GM20431 (cell line): ENCODE measurements around the gene LRRC47.

Source experiments
- in situ Hi-C: fragments of 300-500 bp; cut with MseI, MboI; formaldehyde crosslinking; loops from one replicate; pipeline ENCODE4 v1.15.0; 2020; ENCODE audit warnings: low sequenced_read_pairs; ENCODE audit not compliant: unreplicated experiment

Gene LRRC47

DNA sequence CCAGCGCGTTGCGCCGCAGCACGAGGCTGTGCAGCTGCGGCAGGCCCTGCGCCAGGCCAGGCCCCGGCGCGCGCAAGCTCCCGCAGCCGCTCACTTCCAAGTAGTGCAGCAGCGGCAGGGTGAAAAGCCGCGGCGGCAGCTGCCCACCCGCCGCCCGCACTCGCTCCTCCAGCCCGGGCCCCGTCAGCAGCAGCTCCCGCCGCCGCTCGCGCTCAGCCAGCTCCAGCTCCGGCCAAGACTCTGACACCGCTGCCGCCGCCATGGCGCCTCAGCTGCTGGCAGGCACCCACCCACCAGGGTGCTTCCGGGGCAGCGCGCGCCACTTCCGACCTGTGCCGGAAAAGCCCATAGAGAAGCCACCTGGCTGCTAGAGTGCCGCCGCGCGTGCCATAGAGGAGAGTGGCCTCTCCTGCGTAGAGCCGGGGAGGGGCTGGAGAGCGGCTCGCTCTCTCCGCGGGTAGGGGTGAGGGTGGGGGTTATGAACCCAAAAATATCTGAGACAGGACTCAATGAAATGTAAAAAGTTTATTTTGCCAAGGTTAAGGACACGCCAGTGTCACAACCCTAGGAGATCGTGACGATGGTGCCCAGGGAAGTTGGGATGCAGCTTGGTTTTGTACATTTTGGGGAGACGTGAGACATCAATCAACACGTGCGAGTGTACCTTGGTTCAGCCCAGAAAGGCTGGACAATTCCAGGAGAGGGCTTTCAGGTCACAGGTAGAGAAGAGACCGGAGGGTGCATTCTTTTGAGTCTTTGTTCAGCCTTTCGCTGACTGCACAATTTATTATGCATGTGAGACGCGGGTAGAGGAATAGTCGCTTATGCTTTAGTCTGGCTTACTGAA lies at the start of gene LRRC47:
Gene LRRC47 (minus strand): TSS at position 284 of the 847 bp plus-strand sequence. CDS start 22 bp downstream, at position 262.
- in situ Hi-C loops: no loop called here

DNA sequence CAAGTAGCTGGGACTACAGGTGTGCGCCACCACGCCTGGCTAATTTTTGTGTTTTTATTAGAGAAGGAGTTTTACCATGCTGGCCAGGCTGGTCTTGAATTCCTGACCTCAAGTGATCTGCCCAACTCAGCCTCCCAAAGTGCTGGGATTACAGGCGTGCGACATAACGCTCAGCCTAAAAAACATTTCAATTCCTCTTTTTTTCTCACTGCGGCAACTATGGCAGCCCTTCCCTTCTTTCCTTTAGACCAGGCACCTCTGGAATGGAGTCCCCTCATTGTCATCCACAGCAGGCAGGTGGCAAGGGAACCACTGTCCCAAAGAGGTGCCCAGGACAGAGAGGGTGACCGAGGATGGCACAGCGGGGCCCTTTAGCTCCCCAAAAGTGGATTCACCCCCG lies 46.6 kb upstream of the LRRC47 start:
- in situ Hi-C loops: no loop called here

DNA sequence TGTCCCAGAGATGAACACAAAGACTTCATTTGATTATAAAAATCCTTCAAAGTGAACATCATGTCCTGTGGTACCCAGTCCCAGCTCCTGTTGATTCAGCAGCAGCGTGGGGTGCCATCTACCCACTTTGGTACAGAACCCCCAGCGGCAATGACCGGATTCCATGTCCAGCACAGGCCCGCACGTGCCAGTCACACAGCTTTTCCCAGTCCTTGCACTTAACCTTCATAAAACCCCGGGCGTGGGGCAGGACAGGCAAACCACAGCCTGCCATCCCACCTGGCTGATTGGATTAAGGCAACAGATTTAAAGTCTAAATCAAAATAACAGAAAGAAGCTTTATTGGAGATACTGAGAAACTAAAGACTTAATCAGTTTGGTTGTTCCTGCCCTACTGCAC lies 45.2 kb upstream of the LRRC47 start:
- in situ Hi-C loops: no loop called here

DNA sequence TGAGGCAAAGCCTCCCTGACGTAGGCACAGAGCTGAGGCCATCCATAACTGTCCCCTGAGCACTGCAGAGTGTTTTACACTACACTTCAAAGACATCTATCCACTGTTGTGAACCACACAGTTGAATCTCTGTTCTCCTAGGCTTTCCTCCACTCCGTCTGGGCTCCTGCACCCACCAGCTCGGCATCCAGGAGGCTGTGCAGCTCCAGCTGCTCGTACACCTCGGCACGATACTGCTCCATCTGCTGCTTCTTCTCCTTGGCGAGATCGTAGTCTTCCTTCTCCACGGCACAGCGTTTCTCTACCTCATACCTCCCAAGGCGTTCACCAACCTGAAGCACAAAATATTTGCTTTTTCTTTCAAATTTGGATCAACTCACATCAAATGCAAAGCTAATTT lies 42.5 kb upstream of the LRRC47 start:
- in situ Hi-C loops: no loop called here

DNA sequence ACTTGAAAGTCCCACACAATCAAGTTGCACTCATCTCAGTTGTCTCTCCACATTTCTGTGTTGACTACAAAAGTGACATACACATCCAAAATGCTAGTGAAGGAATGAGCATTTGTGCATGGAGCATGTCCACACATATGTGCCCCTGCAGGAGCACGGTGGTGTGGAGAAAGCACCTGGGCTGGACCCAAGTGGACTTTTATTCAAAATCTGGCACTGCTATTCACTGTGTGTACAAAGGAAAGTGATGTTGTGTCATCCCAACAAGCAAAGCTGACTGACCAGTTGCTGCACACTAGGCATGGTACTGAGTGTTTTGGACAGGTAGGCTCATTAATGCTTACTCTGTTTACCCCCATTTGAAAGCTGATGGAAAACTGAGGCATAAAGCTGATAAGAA lies 41.4 kb upstream of the LRRC47 start:
- in situ Hi-C loops: no loop called here

DNA sequence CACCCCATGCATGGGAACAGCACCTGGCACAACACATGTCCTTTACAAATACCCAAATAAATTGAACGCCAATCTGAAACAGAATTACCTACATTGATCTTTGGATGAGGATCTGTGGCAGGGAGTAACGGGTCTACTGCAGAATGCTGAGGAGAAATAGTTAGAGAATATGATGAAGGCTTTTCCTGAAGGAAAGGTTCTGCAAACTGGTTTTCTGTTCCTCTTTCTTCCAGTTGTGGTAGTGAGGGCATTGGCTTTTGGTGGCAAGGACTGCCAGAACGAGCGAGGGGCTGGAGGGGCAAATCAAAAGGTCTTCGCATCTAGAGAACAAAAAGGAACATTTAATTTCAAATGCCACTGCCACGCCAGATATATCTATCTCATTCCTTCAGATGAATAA lies 40.9 kb upstream of the LRRC47 start:
- in situ Hi-C loops: no loop called here

DNA sequence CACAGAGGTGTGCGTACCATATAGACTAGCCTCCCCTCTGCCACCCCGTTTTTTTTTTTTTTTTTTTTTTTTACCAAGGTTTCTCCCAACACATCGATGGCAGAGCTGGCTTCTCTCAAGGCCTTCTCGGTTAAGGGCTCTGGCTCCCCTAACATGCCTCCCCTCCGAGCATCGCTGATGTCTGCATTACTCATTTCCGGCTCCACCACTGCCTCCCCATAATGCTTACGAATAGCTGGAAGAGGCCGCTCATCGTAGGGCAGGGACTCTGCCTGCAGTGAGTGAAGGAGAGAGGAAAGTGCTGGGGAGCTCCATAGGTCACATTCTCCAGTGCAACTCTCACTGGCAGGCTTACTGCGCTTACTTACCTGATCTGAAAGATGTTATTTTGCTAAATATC lies 40.1 kb upstream of the LRRC47 start:
- in situ Hi-C loops: no loop called here

DNA sequence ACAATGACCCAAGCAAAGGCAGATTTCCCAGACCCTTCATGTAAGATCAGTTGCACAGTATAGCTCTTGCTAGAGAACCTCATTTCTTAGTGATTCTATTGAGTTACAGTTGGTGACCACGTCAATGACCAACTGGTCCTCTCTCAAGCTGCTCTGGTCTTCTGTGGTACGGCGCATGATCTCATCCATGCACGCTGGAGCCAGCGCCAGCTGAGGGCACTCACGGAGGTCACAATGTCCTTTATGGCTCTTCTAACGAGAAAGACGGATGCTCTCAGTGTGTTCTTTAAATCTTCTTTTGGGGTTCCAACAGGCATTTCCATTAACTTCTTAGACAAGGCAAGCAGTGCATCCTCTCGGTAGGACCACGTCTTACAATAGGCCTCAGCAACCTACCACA lies 38.4 kb upstream of the LRRC47 start:
- in situ Hi-C loops: no loop called here

DNA sequence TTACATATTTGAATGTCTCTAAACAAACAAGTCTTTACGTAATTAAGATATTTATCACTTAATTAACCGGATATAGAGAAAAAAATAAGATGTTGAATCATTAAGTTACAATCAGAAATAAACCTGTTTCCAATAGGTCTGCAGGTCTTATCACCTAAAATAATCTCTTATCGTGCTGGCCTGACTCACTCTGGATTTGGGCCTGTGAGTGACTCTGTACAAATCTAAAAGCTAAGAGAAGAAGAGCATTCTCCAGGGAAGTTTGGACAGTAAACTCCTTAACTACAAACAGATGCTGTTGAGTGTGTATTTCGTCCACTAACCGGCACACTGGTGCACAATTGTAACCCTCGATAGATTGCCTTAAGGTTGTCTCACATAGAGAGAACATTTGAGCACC lies 35.4 kb upstream of the LRRC47 start:
- in situ Hi-C loops: no loop called here

DNA sequence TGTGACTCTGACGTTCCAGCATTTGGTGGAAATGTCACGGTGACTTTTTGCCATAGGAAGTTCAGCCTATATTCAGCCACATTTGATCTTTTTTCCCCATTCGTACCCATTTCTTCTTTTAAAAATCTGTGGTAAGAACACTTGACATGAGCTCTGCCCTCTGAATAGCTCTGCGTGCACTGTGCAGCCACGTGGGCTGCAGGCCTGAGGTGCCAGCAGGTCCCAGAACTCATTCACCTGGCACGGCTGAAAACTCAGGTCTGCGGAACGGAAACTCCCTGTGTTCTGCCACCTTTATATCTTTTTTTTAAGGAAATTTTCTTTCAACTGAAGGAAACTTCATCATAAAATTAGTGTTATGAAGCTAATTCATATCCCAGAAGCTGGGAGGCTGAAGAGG lies 32.1 kb upstream of the LRRC47 start:
- in situ Hi-C loops: no loop called here

DNA sequence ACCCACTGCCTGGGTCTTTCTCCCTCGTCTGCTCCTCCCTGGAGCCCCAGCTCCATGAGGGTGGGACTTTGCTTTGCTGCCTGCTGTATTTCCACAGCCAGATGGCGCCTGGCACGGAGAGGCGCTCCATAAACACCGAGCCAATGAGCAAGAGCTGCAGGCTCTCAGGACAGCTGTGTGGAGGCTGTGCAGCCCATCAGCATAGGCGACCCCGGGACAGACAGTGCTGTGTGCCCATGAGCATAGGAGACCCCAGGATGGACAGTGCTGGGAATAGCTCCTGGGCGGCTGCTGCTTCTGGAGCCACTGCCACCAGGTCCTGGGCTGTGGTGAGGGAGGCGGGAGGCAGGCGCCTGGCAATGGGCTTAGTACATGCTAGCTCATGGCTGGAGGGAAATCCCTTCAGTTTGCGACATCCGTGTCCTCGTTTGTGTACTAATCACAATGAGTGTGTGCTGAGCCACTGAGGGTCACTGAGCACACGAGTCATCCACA lies 31.6 kb upstream of the LRRC47 start:
- in situ Hi-C loops: no loop called here

DNA sequence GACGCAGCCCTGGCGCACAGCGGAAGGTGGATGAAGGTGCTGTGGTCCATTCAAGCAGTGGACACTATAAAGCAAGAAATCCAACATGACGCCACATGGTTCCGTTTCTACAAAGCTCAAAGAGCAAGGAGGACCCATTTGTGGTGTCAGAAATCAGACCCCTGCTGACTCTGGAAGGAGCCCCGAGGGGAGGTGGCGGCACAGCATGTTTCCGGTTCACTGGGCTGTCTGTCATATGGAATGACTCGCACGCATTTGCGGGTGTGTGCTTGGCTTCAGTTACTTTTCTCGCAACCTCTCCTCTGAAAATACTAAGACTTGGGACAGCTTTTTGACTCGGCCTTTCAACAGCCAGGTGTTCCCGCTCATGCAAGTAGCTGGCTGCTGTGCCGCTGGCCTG lies 29.1 kb upstream of the LRRC47 start:
- in situ Hi-C loops: no loop called here

DNA sequence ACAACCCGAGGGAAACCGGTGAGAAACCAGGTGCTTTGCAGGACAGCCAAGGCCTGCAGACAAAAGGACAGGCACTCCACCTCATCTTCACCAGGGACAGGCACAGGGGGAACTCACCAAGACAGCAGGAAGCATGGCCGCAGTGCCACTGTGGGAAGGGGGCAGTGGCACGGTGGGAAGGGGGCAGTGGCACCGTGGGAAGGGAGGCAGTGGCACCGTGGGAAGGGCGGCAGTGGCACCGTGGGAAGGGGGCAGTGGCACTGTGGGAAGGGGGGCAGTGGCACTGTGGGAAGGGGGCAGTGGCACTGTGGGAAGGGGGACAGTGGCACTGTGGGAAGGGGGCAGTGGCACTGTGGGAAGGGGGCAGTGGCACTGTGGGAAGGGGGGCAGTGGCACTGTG lies 28.4 kb upstream of the LRRC47 start:
- in situ Hi-C loops: no loop called here

DNA sequence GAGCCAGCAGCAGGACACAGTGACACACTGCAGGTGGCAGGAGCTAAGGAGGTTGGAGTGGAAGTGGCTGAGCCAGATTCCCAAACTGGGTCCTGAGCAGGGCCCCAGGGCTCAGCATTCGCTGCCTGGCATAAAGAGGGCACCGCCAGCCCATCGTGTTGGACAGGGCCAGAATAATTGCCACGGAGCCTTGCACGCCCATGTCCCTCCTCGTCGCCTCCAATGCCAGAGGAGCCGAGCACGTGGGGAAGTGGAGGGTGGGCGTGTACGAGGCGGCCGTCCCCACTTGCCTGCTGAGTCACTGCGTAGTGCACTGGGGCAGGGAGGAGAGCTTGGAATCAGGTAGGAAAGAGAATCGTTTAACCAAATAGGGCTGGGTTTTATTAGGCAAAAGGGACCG lies 26.1 kb upstream of the LRRC47 start:
- in situ Hi-C loops: no loop called here

DNA sequence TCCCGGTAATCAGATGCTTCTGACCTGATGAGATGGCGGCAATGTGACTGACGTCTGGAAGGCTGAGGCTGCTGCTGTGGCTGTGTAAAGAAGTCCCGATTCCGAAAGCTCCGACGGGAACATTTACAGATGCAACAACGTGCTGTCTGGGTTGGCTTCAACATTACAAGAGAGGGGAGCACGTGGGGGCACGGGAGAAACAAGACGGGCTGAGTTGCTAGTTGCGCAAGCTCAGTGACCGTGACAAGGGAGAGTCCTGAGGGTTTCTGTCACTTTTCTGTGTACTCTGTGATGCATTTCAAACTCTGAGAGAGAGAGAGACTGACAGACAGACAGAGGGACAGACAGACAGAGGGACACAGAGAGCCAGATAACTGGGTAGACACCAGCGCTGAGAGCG lies 25.6 kb upstream of the LRRC47 start:
- in situ Hi-C loops: no loop called here

DNA sequence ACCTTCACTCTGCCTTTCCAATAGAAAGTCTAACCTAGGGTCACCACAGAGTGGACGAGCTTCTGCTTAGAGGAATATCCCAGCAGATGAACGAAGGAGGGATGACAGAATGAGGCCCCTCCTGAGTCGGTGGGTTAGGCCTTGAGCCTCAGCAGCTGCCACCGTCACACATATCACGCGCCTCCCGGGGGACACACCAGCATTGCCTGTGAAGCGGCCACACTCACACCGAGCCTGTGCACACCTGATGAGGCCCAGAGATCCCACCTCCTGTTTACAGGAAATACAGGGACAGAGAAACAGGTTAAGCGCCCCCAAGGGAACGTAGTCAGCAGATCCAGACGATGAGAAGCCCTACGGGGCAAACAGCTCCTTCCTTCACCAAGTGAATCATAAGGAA lies 25.1 kb upstream of the LRRC47 start:
- in situ Hi-C loops: no loop called here

DNA sequence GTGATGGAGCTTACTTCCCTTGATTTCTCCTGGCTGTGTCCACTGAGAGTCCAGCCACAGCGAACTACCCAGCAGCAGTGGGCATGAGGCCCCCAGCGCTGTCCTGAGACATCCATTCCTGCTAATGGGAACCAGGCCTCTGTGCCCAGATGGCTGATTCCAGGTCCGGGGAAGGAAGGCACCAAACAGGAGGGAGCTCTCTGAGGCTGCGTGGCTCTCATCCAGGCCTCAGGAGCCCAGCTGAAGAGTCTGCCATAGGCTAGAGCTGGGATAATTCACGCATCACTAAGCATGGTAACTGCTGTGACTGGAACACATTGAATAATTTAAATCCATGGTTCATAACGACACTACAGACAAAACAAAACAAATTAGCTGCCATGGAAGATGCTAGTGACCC lies 24.7 kb upstream of the LRRC47 start:
- in situ Hi-C loops: no loop called here

DNA sequence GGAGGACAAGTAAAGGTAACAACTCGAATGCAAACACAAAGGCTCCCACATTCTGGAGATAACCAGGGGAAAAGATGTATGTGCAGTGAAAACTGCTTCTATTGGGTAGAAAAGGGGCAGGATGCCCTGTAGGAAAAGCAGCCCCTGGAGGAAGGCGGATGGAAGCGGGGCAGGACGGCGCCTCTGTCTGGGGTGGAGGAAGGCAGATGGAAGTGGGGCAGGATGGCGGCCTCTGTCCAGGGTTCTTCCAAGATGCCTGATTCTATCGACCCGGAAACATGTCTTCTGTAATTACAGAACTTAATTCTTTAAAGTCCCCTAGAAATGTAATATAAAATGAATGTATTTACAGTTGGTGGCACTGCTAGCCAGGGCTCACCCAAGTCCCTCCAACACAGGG lies 24.0 kb upstream of the LRRC47 start:
- in situ Hi-C loops: no loop called here

DNA sequence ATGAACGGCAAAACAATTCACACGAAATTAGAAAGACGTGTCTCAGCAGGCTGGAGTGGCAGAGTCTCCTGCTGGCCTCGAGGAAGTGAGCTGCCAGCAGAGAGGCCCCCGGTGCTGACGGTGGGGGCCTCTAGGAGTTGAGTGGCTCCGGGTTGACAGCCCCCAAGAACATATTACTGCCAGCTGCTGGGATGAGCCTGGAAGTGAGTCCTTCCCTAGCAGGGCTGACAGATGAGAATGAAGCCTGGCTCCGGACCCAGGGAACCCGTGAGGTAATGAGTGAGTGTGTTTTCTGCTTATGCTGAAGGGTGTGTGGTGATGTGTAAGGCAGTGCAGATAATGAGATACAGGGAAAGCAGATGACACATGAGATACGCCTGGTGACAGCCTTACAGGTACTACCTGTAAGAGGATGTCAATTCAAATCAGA lies 23.5 kb upstream of the LRRC47 start:
- in situ Hi-C loops: no loop called here

DNA sequence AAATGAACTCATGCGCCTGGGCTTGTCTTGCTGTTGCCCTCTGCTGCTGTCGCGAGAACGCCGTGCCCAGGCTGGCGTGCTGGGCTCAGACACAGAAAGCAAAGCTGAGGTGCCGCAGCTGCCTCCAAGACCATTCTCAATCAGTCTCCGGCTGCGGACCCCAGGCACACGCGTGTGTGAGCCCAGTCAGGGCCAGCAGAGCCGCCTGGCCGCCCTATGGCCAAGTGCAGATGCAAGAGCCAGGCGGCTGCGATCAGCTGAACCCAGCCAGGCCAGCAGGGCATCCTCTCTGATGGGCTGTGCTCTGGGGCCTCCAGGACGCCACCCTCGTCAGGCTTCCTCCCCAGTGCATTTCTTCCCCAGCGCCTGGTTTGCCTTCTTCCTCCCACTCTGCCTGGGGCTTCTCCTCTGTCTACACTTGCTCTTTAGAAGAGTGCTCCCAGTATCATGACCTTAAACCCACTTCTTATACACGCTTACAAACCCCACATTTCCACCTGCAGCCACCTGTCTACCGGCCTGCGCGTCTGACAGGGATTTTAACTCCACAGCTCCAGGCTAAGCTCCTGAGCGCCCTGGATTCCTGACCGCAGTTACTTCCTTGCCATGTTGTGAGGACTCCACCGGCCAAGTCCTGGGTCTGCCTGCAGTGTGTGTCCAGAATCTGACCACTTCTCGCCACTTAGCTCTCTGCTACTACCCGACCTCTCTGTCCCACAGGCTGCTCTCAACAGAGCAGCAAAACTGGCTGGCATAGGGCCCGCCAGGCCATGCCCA lies 21.7 kb upstream of the LRRC47 start:
- in situ Hi-C loops: no loop called here

DNA sequence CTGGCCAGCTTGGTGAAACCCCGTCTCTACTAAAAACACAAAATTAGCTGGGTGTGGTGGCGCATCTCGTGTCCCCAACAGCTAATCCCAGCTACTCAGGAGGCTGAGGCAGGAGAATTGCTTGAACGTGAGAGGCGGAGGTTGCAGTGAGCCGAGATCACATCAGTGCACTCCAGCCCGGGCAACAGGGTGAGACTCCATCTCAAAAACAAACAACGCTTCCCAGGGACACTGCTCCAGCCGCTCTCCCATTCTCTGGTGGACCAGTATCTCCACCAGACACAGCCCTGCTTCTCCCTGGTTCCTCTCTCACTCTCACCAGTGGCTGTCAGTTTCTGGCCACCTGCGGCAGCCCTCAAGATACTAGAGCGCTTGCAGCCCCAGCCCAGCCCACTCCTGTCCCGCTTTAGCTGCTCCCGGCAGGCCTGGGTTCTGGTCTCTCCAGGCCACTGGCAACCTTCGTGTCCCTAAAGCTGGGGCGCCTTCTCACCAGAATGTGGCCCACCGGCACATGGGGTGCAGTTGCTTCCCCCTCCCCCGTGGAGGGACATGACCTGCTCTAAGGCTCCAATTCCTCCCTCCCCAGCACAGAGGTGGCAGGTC lies 20.9 kb upstream of the LRRC47 start:
- in situ Hi-C loops: no loop called here
